ENCODE data around the gene REPS1. TPM values are rescaled to one million over a fixed set of nuclear protein-coding genes. Genes with fewer than 3 reads are reported as not detected.

REPS1 gene
- total and polyA plus RNA-seq, 2 donors (not counting 1 experiment from before 2014, with no cell fraction given), result 38.1 to 57.1 TPM

- H3K4me2 ChIP-seq (replicated peaks; ENCODE audit: low read depth, low read length, poor library complexity, severe bottlenecking), result no peak overlapping the region
- no CpG with 5 or more reads among the region's 3 CpGs for WGBS (ENCODE audit: insufficient coverage)
- TF ChIP-seq CTCF (IDR thresholded peaks at IDR 0.05) (no peak), EZH2 (IDR thresholded peaks at IDR 0.05; ENCODE audit: borderline replicate concordance, insufficient read depth, low read depth, low read length, poor library complexity, severe bottlenecking) (no peak)
- no peaks in the 10 kb centered on the region for H4K20me1 ChIP-seq (ENCODE audit: control insufficient read depth, insufficient read depth, low read length, poor library complexity, severe bottlenecking)
- Mint-ChIP-seq H3K27ac (no peak overlapping the region), H3K9me3 (ENCODE audit: insufficient read depth) (no peaks in the 10 kb centered on the region), H3K27me3 (no peaks in the 10 kb centered on the region), H3K4me1 (no peaks in the 10 kb centered on the region), H3K4me3 (no peak overlapping the region)
- intact Hi-C loops (cut with micrococcal nuclease), result no loop called here
- no peak overlapping the region for H2AFZ ChIP-seq (ENCODE audit: insufficient read depth, low read depth, low read length, poor library complexity, severe bottlenecking)
- ChIA-PET CTCF (no interaction called here), POLR2A (no interaction called here)
- no peaks in the 10 kb centered on the region for H3K27me3 ChIP-seq (replicated peaks in 1 of 4; ENCODE audit: control extremely low read depth in 1 of 4, control insufficient read depth in 3 of 4, insufficient read depth in 4 of 4, low read length in 3 of 4)
- no peak overlapping the region for H3K9ac ChIP-seq (ENCODE audit: low read length)
- H3K36me3 ChIP-seq (replicated peaks in 1 of 2; ENCODE audit: control extremely low read depth in 1 of 2, control insufficient read depth in 1 of 2, extremely low read depth in 1 of 2, insufficient read depth in 2 of 2, low read length in 1 of 2), result peaks cover 4 to 23% of the 10 kb centered on the region in 2 experiments
- no peaks in the 10 kb centered on the region for H3K4me1 ChIP-seq (ENCODE audit: control insufficient read depth in 2 of 2, insufficient read depth in 2 of 2, low read length in 2 of 2)
- no peak overlapping the region for H3K27ac ChIP-seq (ENCODE audit: low read length in 2 of 2)
- ATAC-seq (ENCODE audit: low read depth) (no peak), DNase-seq (no peak)
- H3K79me2 ChIP-seq (ENCODE audit: control insufficient read depth, insufficient read depth, low read length), result no peaks in the 10 kb centered on the region
- no peaks in the 10 kb centered on the region for H3K9me3 ChIP-seq (ENCODE audit: control extremely low read depth in 1 of 3, control insufficient read depth in 2 of 3, insufficient read depth in 1 of 3, low read length in 2 of 3)
- H3K4me3 ChIP-seq (ENCODE audit: control extremely low read depth in 1 of 5, extremely low read depth in 1 of 5, insufficient read depth in 1 of 5, low read depth in 2 of 5, low read length in 4 of 5), result no peak overlapping the region
These were observed 67.1 kb downstream of the REPS1 start for GRCh38 chr6:138920906-138921305.

GRCh38 chr6:138914701-138915100 lies 73.4 kb downstream of the REPS1 start:
- no peak overlapping the region for H3K27ac Mint-ChIP-seq
- no peak overlapping the region for H3K27ac ChIP-seq (ENCODE audit: low read length in 2 of 2)
- H3K27me3 ChIP-seq (replicated peaks in 1 of 4; ENCODE audit: control extremely low read depth in 1 of 4, control insufficient read depth in 3 of 4, insufficient read depth in 4 of 4, low read length in 3 of 4), result no peaks in the 10 kb centered on the region
- no CpG with 5 or more reads among the region's 1 CpG for WGBS (ENCODE audit: insufficient coverage)
- no peak overlapping the region for H3K4me3 ChIP-seq (ENCODE audit: control extremely low read depth in 1 of 5, extremely low read depth in 1 of 5, insufficient read depth in 1 of 5, low read depth in 2 of 5, low read length in 4 of 5)
- H3K27me3 Mint-ChIP-seq, result no peaks in the 10 kb centered on the region
- ATAC-seq (ENCODE audit: low read depth), result no peak
- intact Hi-C loops (cut with micrococcal nuclease), result no loop called here
- ChIA-PET CTCF (no interaction called here), POLR2A (no interaction called here)
- no peak overlapping the region for H3K9ac ChIP-seq (ENCODE audit: low read length)
- H3K36me3 ChIP-seq (replicated peaks in 1 of 2; ENCODE audit: control extremely low read depth in 1 of 2, control insufficient read depth in 1 of 2, extremely low read depth in 1 of 2, insufficient read depth in 2 of 2, low read length in 1 of 2), result peaks cover 14 to 50% of the 10 kb centered on the region in 2 experiments
- TF ChIP-seq CTCF (IDR thresholded peaks at IDR 0.05), result no peak
- TF ChIP-seq EZH2 (IDR thresholded peaks at IDR 0.05; ENCODE audit: borderline replicate concordance, insufficient read depth, low read depth, low read length, poor library complexity, severe bottlenecking), result no peak
- H3K4me3 Mint-ChIP-seq, result no peak overlapping the region
- no peaks in the 10 kb centered on the region for H3K9me3 ChIP-seq (ENCODE audit: control extremely low read depth in 1 of 3, control insufficient read depth in 2 of 3, insufficient read depth in 1 of 3, low read length in 2 of 3)
- DNase-seq, result no peak
- peaks cover 6% of the 10 kb centered on the region for H3K4me1 Mint-ChIP-seq
- H2AFZ ChIP-seq (ENCODE audit: insufficient read depth, low read depth, low read length, poor library complexity, severe bottlenecking), result no peak overlapping the region
- no peaks in the 10 kb centered on the region for H3K9me3 Mint-ChIP-seq (ENCODE audit: insufficient read depth)
- peaks cover 0 to 4% of the 10 kb centered on the region in 2 donors for H3K4me1 ChIP-seq (ENCODE audit: control insufficient read depth in 2 of 2, insufficient read depth in 2 of 2, low read length in 2 of 2)
- no peaks in the 10 kb centered on the region for H3K79me2 ChIP-seq (ENCODE audit: control insufficient read depth, insufficient read depth, low read length)
- H4K20me1 ChIP-seq (ENCODE audit: control insufficient read depth, insufficient read depth, low read length, poor library complexity, severe bottlenecking), result no peaks in the 10 kb centered on the region
- no peak overlapping the region for H3K4me2 ChIP-seq (replicated peaks; ENCODE audit: low read depth, low read length, poor library complexity, severe bottlenecking)
